IPS-NIHi7 (cell line): Measurements from ENCODE around the gene UROD.
"Not testable (repeated sequence)": the region's sequence is repeated elsewhere in the genome, so short reads cannot be mapped to it uniquely, and the experiment has no call there.

ENCODE experiments used
- DNase-seq: peaks from one replicate; pipeline ENCODE4 v3.0.0; 2012; ENCODE audit warnings: mixed read lengths; ENCODE audit errors: extremely low spot score

Gene UROD

GRCh38 chr1:45038661-45039364, 26.8 kb downstream of the UROD start:
- no peak for DNase-seq

GRCh38 chr1:45040297-45040696, 28.2 kb downstream of the UROD start:
- DNase-seq = no peak

GRCh38 chr1:45043094-45043493, 31.0 kb downstream of the UROD start:
- DNase-seq = no peak

- no peak for DNase-seq
Observed at GRCh38 chr1:45044916-45045315, 32.9 kb downstream of the UROD start.

GRCh38 chr1:45047032-45047431, 35.0 kb downstream of the UROD start:
- DNase-seq = no peak

- no peak for DNase-seq
Observed at GRCh38 chr1:45051005-45051772, 39.1 kb downstream of the UROD start.

GRCh38 chr1:45057542-45057941, 45.5 kb downstream of the UROD start:
- DNase-seq = no peak

- DNase-seq = no peak
Observed at GRCh38 chr1:45059829-45060228, 47.8 kb downstream of the UROD start.

GRCh38 chr1:45062463-45062862, 50.4 kb downstream of the UROD start:
- DNase-seq = not testable (repeated sequence)

- DNase-seq = no peak
Observed at GRCh38 chr1:45065083-45065482, 53.0 kb downstream of the UROD start.
